Mesangial cell (primary cell): ENCODE data around the gene TMEM52. TPM values are rescaled to one million over a fixed set of nuclear protein-coding genes. Genes with fewer than 3 reads are reported as not detected.

Experiments used
- total RNA-seq: library from RNA; depleted of rRNA; stranded (reverse); fragments of >200 nt; gene quantifications from 2 replicates; pipeline ENCODE4 v1.2.3, GENCODE V29; 2015

TMEM52 gene
- total RNA-seq, result 1.1 and 3.1 TPM in 2 replicates

DNA sequence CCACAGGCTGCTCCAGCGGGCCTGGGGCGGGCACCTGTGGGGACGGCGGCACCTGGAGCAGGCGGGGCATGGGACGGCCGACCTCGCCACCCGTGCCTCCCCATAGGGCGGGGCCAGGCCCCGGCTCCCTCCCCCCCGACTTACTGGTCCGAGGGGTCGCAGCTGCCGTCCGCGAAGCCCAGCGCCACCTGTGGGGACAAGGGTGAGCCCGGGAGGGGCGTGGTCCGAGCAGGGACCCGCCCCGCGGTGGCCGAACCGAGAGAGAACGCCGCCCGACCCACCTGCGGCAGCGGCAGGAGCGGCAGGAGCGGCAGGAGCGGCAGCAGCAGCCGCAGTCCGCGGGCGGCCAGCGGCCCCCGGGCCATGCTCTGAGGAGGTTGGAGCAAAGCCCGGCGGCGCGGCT, at the start of gene TMEM52:
Gene TMEM52 (minus strand): TSS at position 379 of the 403 bp plus-strand sequence. CDS start 14 bp downstream, at position 365.

GRCh38 chr1:1914971-1915692, 3.9 kb downstream of the TMEM52 start, which contains the start of gene CALML6:
TSS of gene CALML6 (plus strand) at chr1:1915260. CDS start at chr1:1915281, 21 bp downstream.

GRCh38 chr1:1890506-1891348, 28.4 kb downstream of the TMEM52 start, which contains the start of gene GNB1:
TSS of gene GNB1 (minus strand) at chr1:1891087. CDS start at chr1:1825453, 65,634 bp downstream.

Other genes with a start within 250 kb of the TMEM52 start
- 11.7 and 46.5 TPM in 2 replicates for gene SLC35E2B, start 226.5 kb downstream of the TMEM52 start, total RNA-seq
- 6.2 and 6.5 TPM in 2 replicates for gene CDK11A, start 194.9 kb downstream of the TMEM52 start, total RNA-seq
- gene NADK, start 140.8 kb downstream of the TMEM52 start, total RNA-seq, result 54.8 and 57.6 TPM in 2 replicates
- gene GNB1, start 28.2 kb downstream of the TMEM52 start, total RNA-seq, result 169 and 212 TPM in 2 replicates
- 0.63 TPM in 1 of 2 replicates, not detected in the other for gene CALML6, start 4.0 kb downstream of the TMEM52 start, total RNA-seq
- under 0.01 TPM in 1 of 2 replicates, not detected in the other for gene CFAP74, start 84.5 kb upstream of the TMEM52 start, total RNA-seq
- gene GABRD, start 100.1 kb upstream of the TMEM52 start, total RNA-seq, result not detected in 2 replicates
- gene PRKCZ, start 131.1 kb upstream of the TMEM52 start, total RNA-seq, result 18.7 and 36.4 TPM in 2 replicates